Activated CD4-positive, alpha-beta T cell treated with anti-CD3 and anti-CD28 coated beads, Interleukin-2, amount 50 U/mL, for 24 hours (primary cell): Measurements from ENCODE around the gene STMP1.
"Not testable (repeated sequence)": the region's sequence is repeated elsewhere in the genome, so short reads cannot be mapped to it uniquely, and the experiment has no call there.

Source experiments
- DNase-seq, 2 donors: peaks; one replicate each; pipeline ENCODE4 v3.0.0-alpha.2; 2020; ENCODE audit warnings: low read depth in 1 of 2, low spot score in 1 of 2

The STMP1 gene

DNA sequence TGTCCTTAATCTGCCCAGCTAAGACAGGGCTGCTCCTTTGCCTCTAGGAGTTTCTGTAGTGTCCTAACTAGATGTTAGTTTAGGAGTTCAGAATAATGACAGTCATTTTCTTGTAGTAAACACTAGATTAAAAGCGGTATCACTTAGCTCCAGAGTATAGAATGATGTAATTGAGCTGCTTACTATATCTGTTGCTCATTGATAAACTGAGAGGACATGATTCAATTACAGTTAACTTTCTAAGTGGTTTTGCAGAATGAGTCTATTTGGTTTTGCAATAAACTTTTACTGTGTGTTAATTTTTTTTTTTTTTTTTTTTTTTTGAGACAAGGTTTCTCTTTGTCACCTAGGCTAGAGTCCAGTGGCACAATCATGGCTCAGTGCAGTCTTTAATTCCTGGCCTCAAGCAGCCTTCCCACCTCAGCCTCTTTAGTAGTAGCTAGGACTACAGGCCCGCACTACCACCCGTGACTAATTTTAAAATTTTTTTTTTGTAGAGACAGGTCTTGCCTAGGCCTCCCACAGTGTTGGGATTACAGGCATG is 1.8 kb downstream of the STMP1 start:
- DNase-seq = no peak

DNA sequence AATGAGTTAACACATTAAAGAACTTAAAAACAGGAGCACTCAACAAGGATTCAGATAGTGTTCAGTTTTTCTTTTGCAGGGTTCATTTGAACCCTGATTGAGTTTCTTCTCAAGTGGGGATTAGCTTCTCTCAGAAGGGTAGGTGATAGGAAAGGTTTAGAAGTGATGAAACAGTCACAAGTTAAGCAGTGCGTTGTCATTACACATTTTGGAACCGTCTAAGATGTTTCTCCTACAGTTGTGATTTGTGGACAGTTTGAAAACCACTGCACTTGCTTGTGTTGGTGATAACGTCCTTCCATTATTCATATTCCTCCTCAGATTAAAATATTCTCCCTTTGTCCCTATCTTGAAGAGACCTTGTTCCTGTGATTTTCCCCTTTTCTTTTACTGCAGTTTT is 2.7 kb downstream of the STMP1 start:
- no peak for DNase-seq

DNA sequence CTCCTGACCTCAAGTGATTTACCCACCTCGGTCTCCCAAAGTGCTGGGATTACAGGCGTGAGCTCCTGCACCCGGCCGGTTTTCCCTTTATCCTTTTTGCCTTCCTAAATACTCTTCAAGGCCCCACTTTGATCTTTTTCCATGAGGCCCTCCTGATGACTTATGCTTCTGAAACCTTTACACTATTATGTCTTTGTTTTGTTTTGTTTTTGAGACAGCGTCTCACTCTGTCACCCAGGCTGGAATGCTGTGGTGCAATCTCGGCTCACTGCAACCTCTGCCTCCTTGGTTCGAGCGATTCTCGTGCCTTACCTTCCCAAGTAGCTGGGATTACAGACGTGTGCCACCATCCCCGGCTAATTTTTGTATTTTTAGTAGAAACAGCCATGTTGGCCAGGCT is 3.8 kb downstream of the STMP1 start:
- DNase-seq = no peak

DNA sequence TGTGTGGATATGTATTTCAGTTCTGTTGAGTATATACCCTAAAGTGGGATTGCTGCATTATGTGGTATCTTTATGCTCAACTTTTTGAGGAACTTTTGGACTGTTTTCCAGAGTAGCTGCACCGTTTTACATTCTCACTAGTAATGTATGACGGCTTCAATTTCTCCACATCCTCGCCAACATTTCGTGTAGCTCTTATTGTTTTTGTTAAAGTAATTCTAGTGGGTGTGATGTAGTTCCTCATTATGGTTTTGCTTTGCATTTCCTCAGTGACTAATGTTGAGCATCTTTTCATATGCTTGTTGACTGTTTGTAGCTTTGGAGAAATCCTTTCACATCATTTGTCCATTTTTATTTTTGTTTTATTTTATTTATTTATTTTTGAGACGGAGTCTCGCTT is 4.5 kb downstream of the STMP1 start:
- no peak for DNase-seq

DNA sequence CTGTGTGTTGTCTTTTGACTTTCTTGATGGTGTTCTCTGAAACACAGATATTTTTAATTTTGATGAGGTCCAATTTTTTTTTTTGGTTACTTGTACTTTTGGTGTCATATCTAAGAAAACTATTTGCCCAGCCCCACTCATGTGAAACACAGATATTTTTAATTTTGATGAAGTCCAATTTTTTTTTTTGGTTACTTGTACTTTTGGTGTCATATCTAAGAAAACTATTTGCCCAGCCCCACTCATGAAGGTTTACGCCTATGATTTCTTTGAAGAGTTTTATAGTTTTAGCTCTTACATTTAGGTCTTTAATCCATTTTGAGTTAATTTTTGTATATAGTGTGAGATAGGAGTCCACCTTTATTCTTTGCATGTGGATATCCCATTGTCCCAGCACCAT is 5.3 kb downstream of the STMP1 start:
- not testable (repeated sequence) for DNase-seq

DNA sequence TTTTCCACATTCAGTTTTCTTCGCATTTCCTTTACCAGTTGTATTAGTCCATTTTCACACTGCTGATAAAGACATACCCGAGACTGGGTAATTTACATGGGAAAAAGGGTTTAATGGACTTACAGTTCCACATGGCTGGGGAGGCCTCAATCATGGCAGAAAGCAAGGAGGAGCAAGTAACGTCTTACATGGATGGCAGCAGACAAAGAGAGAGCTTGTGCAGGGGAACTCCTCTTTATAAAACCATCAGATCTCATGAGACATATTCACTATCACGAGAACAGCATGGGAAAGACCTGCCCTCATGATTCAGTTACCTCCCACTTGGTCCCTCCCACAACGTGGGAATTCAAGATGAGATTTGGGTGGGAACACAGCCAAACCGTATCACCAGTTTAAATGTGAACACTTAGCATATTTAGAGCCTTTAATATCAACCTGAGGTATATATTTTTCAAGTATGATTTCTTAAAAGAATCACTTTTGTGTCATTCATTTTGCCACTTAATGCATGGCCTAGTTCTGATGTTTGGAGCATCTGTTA is 6.6 kb downstream of the STMP1 start:
- not testable (repeated sequence) for DNase-seq

DNA sequence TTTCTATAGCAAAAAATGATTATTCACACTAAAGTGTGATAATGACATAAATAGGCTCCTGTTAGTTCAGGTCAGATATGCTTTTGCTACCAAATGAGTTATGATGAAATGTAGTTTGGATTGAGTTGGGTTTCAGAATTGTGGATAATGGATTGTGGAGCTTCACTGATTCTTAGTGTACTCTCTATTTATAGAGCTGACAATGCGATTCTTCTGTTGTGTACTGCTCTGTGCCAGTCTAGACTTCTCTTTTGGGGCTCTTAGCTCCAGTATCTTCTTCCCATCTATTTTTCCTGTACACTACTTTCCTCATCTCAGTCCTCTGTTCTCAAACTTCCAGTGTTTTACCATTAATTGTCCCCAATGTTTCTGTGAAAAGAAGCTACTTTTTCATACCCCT is 7.5 kb downstream of the STMP1 start:
- no peak for DNase-seq

DNA sequence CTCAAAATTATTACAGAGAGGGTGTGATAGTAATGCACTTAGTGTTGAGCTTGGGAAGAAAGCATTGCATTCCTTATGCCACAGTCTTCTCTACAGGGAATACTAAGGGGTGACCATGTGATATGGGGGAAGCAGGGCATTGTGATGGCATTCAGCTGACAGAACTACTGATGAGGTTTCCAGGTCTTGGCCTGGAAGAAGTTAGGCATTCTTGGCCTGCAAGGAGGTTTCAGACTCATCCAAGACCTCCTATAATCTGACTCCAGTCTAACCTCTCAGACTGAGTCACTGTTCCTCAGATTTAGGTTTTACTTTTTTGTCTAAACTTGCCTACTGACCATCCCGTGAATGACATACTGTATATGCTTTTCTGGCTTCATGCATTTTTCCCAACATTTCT is 7.9 kb downstream of the STMP1 start:
- DNase-seq = no peak

DNA sequence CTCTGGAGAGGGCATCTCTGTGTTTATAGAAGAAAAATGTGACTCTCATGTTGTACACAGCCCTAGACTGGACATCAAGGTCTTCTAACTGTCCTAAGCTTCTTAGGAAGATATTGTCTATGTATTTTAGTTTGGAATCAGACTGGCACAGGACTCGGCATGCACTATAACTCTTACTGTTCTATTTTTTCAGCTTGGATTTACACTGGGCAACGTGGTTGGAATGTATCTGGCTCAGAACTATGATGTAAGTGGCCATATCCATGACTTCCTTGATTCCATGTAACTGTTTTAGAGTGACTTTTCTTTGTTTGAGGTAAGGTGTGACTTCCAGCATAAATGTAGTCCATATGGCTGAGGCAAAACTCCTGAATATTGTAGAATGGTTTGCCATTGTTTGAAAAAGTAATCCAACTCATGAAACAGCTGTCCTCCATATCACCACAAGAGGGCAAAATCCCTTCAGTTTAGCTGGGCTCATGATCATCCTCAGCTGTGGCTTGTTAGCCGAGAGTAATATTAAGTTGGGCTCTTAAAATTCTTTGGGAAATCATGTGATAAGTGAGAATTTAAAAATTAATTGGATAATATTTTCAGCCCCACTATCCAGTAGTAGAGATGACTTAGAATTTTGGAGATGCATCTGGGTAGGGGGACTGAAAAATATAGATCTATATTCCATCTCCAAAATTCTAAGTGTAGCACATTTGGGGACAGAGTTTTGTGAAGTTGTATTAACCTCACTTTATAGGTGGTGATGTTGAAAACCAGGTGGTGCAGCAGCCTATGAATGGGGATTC is 10.4 kb downstream of the STMP1 start:
- no peak for DNase-seq

DNA sequence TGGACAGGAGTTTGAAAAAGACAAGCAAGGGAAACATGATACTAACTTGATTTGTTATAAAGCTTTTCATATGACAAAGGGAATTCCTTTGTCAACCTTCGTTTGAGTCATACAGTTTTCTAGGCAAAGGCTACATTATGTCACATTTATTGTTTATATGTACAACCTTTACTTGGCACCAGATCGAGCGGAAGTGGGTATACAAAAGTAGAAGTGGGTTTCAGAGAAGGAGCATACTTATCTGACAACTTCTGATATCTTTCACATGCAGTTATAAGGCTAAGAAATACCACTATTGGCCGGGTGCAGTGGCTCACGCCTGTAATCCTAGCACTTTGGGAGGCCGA is 11.0 kb downstream of the STMP1 start:
- no peak for DNase-seq

DNA sequence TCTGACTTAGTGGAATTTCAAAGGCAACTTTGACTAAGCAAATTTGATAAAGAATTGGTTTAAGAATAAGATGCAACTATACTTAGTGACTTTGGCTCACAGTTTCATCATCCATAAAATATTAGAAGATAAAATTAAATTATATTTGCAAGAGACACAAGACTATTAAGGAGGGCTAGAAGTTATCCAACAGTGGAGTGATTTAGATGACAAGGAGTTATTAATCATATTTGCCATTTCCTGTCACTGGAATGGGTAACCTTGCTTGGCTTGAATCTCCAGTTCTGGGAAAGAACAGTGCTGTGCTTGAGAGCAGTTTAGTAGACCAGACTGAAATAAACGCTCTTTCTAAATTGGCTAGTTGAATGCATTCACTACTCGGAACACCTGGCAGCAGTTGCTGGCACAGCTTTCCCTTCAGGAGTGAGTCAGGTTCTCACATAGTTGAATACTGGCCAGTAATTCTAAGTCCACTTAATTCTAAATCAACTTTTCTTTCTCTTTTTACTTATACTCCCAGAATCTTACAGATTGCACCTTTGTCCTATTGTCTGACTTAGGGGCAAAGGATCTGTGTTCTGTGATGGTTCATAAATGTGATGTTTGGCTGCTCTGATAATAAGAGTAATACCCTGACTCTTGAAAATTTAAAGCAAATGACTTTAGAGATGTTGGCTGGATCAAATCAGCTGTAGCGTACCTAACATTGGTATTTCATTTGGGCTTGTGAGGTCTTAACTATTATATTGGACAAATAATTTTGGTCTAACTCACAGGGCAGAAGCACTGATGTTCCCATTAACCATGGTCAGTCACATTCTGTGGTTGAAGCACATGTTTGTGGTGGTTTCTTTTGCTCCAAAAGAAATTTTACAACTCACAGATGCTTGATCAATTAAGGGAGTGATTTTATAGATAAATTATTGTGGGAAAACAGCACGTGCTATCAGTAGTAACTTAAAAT is 16.6 kb downstream of the STMP1 start:
- no peak for DNase-seq

DNA sequence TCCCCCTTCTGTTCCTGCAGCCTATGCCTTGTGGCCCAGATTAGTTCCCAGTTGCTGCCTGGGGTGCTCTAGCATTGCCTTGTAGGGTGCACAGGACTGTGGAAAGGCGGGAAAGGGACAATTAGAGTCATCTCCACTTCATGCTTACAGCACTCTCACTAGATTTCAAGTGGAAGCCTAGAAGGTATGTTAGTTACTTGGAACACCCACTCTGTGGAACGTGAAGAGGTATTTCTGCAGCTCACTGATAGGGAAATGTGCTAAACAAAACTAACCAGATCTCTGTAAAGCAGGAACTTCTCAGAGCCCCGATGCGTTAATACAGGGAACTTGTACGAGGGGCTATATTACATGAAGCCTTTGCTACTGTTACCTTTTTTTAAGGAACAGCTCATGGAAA is 19.4 kb downstream of the STMP1 start:
- DNase-seq = no peak

DNA sequence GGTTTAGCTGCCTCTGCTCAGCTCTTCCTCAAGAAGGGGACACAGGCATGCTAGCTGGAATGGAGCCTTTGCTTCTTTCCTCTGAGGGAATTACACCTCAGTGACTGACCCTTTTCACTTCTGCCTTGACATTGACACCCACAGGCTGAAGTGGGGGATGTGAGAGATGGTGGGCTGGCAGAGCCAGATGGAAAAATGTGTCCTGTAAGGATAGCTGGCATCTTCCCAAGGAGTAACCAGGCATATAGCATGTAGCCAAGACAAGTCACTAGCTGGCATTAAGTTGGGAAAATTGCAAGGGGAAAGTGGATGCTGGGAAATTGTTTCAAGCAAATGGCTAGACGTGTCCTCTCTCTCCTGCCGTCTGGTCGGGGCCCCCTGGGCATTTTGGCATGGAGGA is 19.9 kb downstream of the STMP1 start:
- DNase-seq = no peak

DNA sequence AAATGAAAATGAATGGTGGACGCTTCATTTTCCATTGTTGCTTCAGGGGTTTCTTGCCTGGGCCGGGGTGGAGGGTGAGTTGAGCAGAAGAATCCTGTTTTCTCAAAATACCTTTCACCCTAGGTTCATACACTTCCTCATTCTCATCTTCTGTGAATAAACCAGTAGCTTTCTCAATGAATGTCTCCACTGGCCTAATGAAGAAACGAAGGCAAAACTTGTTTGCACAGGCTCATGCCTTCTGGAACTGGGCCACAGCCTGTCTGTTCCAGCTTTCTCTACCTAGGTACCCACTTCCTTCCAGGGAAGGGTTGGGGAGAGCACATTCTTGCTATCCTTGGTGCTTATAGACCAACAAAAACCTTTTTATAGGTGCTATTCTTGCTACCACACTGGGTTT is 21.3 kb downstream of the STMP1 start:
- no peak for DNase-seq

DNA sequence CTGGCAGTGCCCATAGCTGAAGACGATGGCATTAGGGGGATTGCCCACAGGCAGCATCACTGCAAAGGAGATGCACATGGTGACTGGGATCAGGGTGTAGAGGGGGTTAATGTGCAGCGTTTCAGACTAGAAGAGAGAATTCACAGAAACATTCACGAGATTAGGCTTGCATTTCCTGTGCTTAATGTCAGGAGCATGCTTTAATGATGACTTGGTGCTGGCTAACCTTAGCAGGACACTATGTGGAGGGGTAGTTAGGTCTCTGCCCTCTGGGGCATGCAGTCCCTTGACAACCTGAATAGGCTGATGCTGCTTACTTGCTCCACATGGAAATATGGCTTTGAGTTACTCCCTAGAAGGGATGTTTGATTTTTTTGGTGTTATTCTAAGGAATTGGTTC is 21.8 kb downstream of the STMP1 start:
- no peak for DNase-seq

DNA sequence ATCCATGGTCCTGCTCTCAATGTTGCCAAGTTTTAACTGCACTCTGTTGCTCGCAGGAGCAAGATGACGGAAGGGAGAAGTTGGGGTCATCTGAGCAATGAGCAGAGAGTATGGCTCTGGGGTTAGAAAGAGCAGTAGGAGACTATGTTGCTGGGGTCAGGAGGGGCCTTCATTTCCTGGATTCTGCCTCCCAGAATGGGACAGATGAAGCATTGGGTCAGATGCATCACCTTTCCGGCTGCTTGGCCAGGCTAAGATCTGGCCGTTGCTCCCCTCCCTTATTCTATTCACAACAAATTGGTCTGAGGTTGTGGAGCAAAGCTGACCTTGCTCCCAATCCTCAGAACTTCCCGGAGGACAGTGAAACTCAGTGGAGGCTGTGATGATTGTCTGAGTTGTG is 22.4 kb downstream of the STMP1 start:
- DNase-seq = no peak

DNA sequence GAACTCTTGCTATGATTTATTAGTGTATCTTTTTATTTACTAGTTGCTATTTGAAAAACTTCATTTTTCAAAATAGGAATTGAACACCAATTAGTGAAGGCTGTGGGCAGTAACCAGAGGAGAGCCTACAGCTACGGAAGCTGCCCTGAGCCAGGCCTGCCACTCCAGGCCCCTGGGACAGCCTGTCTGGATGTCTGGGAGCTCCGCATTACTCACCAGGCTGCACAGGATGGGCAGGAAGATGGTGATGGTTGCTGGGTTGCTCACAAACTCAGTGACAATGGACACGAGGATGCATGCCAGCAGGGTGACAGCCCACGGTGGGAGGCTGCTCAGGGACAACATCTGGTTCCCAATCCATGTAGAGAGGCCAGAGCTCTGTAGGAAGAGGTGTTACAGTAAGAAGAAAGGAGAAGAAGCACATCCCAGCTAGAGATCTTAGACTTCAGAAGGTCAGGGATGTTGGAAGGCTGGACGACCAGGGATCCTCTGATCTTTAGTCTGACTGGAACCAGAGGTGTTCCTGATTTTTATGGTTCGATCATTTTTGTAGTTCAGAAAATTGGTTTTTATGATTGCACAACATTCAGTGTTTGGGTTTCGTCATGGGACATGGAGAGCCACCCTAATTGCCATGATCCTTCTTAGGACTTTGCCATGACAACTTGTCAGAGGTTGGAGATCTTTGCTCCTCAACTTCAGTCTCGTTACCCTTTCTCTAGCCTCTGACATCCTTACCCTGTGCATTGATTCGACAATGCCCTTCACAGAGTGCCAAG is 23.2 kb downstream of the STMP1 start:
- no peak for DNase-seq

DNA sequence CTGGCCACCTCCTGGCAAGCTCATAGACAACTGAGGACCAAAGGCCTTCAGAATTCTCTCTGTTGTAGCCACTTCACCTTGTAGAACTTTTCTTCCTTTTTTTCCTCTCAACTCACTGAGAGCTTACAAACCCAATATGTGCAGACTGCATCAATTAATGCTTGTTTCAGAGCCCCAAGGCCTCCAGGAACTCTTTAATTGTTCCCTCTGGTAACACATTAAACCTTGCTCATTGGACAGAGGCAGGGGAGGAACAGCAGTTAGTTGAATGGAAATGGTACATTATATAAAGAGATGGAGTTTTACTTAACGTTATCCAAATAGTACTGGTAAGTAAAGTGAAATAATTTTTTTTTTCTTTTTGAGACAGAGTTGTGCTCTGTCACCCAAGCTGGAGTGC is 25.2 kb downstream of the STMP1 start:
- DNase-seq = no peak

DNA sequence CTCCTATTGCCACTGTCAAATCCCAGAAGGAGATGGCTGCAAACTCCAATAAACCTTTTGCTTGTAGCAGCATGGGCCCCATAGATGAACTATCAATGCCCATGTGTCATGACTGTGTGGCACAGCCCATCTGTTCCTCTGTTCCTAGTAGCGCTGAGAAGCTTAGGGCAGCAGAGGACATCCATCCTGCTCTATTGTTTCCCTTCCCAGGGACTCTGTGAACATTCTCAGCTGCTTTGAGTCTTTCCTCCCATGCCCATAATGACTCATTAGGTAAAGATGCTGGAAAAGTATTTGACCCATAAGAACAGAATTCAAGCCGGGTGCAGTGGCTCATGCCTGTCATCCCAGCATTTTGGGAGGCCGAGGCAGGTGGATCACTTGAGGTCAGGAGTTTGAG is 28.3 kb downstream of the STMP1 start:
- no peak for DNase-seq

DNA sequence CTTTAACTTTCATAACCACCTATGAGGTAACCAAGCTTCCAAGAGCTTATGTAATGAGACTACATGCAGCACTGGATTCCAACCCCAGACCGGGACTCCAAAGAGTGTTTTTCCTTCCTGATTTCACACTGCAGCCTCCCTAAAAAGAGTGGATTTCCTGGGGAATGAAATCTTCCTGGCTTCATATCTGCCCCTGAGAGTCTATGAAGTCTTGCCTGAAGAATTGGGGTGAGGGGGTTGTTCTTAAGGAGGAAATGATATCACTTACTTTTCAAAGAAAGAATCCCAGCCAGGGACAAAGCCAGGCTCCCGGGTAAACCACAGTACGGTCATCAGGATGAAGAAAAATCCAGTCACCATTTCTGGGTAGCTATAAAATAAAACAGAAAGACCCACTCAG is 29.7 kb downstream of the STMP1 start:
- no peak for DNase-seq

DNA sequence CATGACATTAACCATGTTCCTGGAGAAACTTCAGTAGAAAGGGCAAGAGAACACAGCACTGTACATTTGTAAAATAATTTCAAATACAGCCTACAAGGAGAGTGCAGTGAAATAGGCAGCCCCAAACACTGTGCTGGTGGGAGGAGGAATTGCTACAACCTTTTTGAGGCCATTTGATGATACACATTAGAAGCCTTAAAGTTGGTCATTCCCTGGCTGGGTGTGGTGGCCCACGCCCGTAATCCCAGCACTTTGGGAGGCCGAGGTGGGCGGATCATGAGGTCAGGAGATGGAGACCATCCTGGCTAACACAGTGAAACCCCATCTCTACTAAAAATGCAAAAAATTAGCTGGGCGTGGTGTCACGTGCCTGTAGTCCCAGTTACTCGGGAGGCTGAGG is 30.3 kb downstream of the STMP1 start:
- not testable (repeated sequence) for DNase-seq
